22Rv1 (cell line): ENCODE measurements around the gene NCAM2.

Experiments
- H3K27ac ChIP-seq: fragments of 450-650 bp; 2 replicates; pipeline ENCODE4 v1.5.1; 2017
- ZFX ChIP-seq: fragments of 450-650 bp; IDR thresholded peaks from 2 replicates; pipeline ENCODE4 v1.6.1; 2017; ENCODE audit warnings: antibody characterized with exemption, borderline replicate concordance
- TF ChIP-seq, protein P1 (sequence below): fragments of 450-650 bp; IDR thresholded peaks from 2 replicates; pipeline ENCODE4 v1.5.1; 2017; ENCODE audit warnings: mild to moderate bottlenecking

Gene NCAM2

DNA sequence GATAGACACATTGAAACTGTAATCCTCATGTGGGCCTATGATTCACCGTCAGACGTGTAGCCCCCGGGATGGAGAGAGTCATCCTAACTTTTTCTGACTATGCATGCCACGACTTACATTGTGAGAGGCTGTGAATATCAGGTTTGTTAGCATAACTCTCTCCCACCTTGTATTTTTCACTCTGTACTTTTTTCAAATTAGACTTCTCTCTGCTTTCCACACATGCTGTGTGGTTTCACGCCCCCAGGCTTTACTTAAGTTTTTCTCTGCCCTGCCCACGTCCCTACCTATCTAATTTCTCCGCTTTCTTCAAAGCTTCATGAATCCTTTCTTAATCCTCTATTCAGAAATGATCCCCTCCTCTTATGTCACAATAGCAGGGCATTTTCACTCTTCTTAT is 3.4 kb upstream of the NCAM2 start:
- TF ChIP-seq ZFX = no peak
- TF ChIP-seq, protein P1, sequence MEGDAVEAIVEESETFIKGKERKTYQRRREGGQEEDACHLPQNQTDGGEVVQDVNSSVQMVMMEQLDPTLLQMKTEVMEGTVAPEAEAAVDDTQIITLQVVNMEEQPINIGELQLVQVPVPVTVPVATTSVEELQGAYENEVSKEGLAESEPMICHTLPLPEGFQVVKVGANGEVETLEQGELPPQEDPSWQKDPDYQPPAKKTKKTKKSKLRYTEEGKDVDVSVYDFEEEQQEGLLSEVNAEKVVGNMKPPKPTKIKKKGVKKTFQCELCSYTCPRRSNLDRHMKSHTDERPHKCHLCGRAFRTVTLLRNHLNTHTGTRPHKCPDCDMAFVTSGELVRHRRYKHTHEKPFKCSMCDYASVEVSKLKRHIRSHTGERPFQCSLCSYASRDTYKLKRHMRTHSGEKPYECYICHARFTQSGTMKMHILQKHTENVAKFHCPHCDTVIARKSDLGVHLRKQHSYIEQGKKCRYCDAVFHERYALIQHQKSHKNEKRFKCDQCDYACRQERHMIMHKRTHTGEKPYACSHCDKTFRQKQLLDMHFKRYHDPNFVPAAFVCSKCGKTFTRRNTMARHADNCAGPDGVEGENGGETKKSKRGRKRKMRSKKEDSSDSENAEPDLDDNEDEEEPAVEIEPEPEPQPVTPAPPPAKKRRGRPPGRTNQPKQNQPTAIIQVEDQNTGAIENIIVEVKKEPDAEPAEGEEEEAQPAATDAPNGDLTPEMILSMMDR = no peak

DNA sequence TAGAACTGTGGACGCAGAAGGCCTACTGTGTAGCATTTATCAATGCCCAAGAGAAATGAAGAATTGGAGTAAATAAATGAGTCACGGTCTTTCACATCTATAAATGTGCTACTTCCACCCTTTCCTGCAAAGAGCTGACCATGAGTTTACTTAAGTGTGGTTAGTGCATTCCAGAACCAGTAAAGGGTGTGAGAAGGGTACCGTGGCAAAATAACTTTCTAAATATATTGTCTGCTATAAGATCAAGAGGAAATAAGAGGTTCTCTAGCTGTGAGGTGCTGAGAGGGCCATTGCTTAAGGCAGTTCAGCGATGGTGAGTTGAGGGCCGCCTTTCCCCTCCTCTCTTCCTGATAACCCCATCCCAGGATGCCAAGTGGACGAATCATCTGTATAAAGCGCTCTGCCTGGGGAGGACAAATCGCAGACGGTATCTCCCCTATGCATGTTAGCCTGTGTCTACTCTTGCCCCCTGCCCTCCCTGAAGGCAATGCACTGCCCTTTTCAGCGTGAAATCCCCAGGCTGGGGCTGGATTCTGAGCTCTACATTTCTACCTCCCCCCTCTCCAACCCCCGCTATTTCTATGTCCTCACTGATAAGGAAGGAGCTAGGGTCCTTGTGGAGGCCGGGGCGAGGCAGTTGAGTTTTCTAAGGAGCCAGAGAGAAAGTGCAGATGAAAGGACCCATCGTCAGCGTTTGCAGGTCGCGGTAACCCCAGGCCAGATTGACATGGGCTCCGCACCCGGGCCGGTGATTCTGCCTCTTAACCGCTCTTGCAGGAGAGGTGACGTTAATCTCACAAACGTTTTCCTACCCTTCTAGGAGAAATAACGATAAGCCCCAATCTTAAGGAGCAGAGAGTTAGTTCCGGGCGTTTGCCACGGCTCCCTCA is 1.5 kb upstream of the NCAM2 start:
- TF ChIP-seq, protein P1 = no peak
- no peak for TF ChIP-seq ZFX

More for the DNA sequence above, 3.4 kb upstream of the NCAM2 start:
- H3K27ac ChIP-seq = no peak overlapping the region

DNA sequence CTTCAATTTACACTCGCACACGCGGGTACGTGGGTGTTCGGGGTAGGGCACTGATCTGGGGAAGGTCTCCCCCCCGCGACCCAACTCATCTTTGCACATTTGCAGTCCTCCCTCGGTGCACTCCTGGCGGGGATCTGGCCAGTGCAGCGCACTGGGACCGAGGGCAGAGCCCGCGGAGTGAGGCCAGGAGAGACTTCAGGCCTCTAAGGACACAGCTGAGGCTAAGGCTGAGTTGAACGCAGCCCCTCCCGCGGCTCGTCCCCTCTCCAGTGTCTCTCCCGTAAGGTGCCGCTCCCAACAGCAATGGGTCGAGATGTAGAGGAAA is 936 bp upstream of the NCAM2 start:
- H3K27ac ChIP-seq = no peak overlapping the region
- no peak for TF ChIP-seq ZFX
- TF ChIP-seq, protein P1 = no peak

More for the DNA sequence above, 1.5 kb upstream of the NCAM2 start:
- H3K27ac ChIP-seq = no peak overlapping the region

DNA sequence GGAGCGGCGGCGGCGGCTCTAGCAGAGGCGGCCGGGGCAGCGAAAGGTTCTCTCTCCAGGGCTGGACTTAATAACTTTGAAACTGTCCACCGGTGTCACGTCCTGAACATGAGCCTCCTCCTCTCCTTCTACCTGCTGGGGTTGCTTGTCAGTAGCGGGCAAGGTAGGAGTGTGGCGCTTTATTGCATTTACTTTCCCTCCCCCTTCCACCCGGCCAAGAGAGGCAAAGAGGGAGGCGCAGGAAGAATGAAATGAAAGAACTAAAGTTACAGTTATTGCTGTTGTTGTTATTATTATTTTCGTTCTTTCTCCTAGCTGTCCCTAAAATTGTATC is 214 bp downstream of the NCAM2 start:
- TF ChIP-seq, protein P1 = no peak
- TF ChIP-seq ZFX = no peak
- H3K27ac ChIP-seq = peak overlapping the region; percentile 84

DNA sequence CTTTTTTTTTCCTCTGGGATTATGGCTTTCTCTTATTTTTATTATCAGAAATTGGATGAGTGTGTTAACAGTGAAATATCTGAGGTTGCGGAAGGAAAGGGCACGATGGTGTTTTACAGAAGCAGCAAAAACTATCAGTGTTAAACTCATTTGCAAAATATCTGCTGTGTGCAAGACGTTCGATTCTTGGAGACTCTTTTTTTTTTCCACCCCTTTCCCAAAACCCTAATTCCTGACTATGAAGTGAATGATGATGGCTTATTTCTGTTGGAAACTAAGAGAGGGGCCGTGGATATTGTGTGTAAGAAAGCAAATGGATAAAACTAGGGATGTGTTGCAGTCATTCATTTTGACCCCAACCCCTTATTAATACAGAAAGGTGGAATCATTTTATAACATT is 677 bp downstream of the NCAM2 start:
- TF ChIP-seq, protein P1 = no peak
- no peak for TF ChIP-seq ZFX
- peak overlapping the region; percentile 84 for H3K27ac ChIP-seq

DNA sequence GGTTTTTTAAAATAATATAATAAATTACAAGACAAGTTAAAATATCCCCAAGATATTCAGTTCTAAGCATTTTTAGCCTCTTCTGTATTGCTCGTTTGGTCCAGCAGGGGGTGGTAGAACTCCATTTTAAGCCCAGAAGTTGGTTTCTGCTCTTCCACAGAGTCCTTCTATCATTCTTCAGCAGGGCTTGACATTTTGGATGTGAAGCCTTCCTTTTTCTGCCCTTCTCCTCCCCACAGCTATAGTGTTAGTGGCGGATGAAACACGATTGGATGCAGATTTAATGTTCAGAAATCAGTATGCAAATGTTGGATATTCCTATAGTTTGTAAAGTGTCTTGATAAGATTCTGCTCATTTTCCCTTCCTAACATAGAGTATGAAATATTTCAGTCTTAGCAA is 1.4 kb downstream of the NCAM2 start:
- H3K27ac ChIP-seq = peak overlapping the region; percentile 84; the same call in 1 of the 2 replicates
- TF ChIP-seq, protein P1 = peak; percentile 86
- TF ChIP-seq ZFX = no peak

DNA sequence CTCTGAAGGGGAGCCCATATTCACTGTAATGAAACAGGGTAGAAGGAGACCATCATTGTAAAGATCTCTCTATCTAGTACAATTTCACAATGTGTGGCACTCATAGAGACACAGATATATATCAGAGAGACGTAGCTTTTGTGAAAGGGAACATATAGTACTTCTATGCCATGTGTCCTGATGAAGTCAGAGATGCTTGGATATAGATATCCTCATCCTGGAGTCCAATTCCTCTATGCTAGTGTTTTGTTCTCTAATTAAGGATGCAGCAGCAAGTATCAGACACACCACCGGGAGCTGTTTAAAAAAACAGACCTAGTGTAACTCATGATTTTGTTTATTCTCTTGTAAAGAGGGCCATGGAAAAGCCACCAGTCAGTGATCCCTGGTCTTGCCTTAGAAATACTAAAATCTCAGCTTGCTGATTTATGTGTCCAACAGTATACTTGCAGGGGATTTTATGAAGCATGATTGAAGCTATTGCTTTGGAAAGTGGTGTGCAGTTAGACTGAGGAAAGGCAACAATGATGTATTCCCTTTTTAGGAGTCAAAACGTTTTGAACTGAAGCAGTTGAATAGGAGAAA is 2.5 kb downstream of the NCAM2 start:
- no peak overlapping the region for H3K27ac ChIP-seq

More for the DNA sequence above, 2.5 kb downstream of the NCAM2 start:
- TF ChIP-seq ZFX = no peak
- TF ChIP-seq, protein P1 = no peak
